GM19328 (cell line): ENCODE results near the gene RAET1G.

Experiments
- ATAC-seq: cut with Tn5 transposase; IDR thresholded peaks from one replicate; pipeline ENCODE4 v1.9.1; 2021; ENCODE audit warnings: mild to moderate bottlenecking, moderate library complexity; ENCODE audit not compliant: unreplicated experiment

RAET1G gene

DNA sequence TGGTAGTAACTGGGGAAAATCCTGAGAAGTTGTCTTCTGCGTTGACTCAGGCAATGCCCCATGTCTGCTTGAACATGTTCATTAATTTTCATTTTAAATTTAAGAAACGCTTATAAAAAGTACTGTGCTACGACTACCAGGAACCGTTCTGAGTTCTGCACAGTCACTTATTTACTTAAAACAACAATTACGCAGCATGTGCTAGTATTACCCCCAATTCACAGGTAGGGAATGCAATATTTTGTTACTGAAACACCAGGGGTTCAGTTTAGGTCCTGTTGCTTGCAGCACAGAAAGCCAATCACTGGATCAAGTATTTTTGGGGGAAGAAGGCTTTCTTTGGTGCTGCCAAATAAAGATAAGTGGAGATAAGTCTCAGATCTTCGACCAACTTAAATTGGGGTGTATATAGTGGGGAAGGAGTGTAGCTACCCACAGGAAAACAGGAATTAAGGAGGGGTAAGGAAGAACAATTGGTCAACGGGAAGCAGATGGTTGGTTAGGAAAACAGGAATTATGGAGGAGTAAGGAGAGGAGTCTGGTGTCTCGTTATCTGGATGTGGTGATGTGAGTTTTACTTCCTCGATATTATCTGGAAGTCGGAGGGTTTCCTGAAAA, 53.5 kb downstream of the RAET1G start:
- ATAC-seq: no peak

DNA sequence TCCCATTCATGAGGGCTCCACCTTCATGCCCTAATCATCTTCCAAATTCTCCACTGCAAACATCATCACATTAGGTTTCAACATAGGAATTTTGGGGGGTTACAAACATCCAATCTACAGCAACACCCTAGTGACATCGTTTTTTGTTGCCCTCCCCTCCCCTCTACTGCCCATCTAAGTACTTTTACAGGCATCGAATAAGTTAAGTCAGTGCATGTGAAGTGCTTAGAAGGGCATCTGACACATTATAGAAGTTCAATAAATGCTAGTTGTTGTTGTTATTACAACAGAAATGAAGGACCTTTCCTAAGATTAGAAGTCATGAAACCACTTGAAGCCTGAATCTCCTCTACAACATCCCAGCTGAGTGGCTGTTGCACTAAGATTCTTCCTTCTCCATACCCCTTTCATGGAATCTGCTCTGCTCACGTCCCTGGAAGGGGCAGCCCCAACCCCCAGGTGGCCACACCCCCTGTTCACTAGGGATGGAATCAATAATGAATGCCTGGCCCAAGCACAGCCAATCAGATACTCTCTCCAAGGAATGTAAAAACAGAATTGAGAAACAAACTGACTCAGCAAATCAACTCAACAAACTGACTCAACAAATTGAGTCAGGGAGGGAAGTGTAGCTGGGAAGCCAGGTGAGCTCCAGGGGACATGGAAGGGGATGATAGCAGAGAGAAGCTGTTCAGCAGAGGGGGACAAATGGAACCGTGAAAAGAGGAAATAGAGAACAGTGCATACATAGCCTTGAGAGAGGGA, 54.9 kb downstream of the RAET1G start:
- no peak for ATAC-seq
